ENCODE results near the gene GALNT3. TPM values are rescaled to one million over a fixed set of nuclear protein-coding genes. Genes with fewer than 3 reads are reported as not detected.

GALNT3 gene
- total and polyA plus RNA-seq, 9 of the 15 experiments (the other 6 are each of a cell fraction or from before 2014, with no cell fraction given) = 0.03 to 0.29 (median 0.06) TPM; not detected in 6

GRCh38 chr2:165706960-165707487 lies 87.0 kb downstream of the GALNT3 start:
- Histone ChIP-seq H4K20me1 (replicated peaks; ENCODE audit: control insufficient read depth, insufficient read depth, low read length) (no peaks in the 10 kb centered on the region), H3K36me3 (ENCODE audit: control insufficient read depth, insufficient read depth, low read length) (no peaks in the 10 kb centered on the region), H3K4me3 (no peak overlapping the region), H3K4me2 (ENCODE audit: insufficient read depth, low read length) (no peak overlapping the region), H3K9ac (ENCODE audit: insufficient read depth in 1 of 2, low read depth in 2 of 2, low read length in 2 of 2) (no peak overlapping the region), H3K9me3 (replicated peaks; ENCODE audit: control insufficient read depth, insufficient read depth, low read depth, low read length) (no peaks in the 10 kb centered on the region), H2AFZ (ENCODE audit: low read depth, low read length) (no peak overlapping the region), H3K27ac (ENCODE audit: extremely low read depth, low read depth, low read length) (no peak overlapping the region), H3K4me1 (replicated peaks in 1 of 2; ENCODE audit: control insufficient read depth in 2 of 2, insufficient read depth in 2 of 2, low read length in 2 of 2) (no peaks in the 10 kb centered on the region), H3K27me3 (ENCODE audit: control insufficient read depth in 2 of 2, insufficient read depth in 2 of 2, low read length in 2 of 2) (no peaks in the 10 kb centered on the region), H3K9me1 (ENCODE audit: control insufficient read depth, insufficient read depth, low read length) (no peaks in the 10 kb centered on the region), H3K79me2 (ENCODE audit: control insufficient read depth, insufficient read depth, low read length) (no peaks in the 10 kb centered on the region)
- CTCF ChIA-PET (ENCODE audit: low intra/inter-chr PET ratio) = no interaction called here
- intact Hi-C loops (cut with micrococcal nuclease) = no loop called here
- POLR2A ChIA-PET = no interaction called here
- 1% methylated on average over 3 of the region's 3 CpGs for WGBS (ENCODE audit: insufficient coverage, low coverage, missing lambda C conversion rate)
- in situ Hi-C loops (cut with MboI) = no loop called here
- FAIRE-seq (no peak), DNase-seq (ENCODE audit: extremely low read depth in 1 of 4, low spot score in 3 of 4) (no peak), ATAC-seq (no peak)
- BruUV-seq (replicated peaks) = no TSS peak
- no peak for TF ChIP-seq FOXA1 (IDR thresholded peaks at IDR 0.05; ENCODE audit: borderline replicate concordance)
- no peak for TF ChIP-seq ZNF668 (CRISPR knock-in tag; IDR thresholded peaks at IDR 0.05)
- no peak for TF ChIP-seq BRCA1 (IDR thresholded peaks at IDR 0.05)
- TF ChIP-seq BRCA1 (CRISPR knock-in tag; IDR thresholded peaks at IDR 0.05) = no peak
- TF ChIP-seq SIX5 (IDR thresholded peaks at IDR 0.05; ENCODE audit: borderline replicate concordance in 1 of 2, insufficient read depth in 1 of 2, low read depth in 1 of 2, low read length in 2 of 2) = no peak
- no peak for TF ChIP-seq MTF1 (CRISPR knock-in tag; IDR thresholded peaks at IDR 0.05; ENCODE audit: borderline replicate concordance)
- no peak for TF ChIP-seq CCAR2 (IDR thresholded peaks at IDR 0.05; ENCODE audit: low read depth, low read length)
- TF ChIP-seq NEUROD1 (IDR thresholded peaks at IDR 0.05; ENCODE audit: borderline replicate concordance, low read depth, low read length, partially characterized antibody) = no peak
- TF ChIP-seq E2F1 (CRISPR knock-in tag; IDR thresholded peaks at IDR 0.05) = no peak
- TF ChIP-seq HEY1 (CRISPR knock-in tag; IDR thresholded peaks at IDR 0.05; ENCODE audit: borderline replicate concordance) = no peak
- TF ChIP-seq TCF15 (CRISPR knock-in tag; IDR thresholded peaks at IDR 0.05) = no peak
- TF ChIP-seq ZNF384 (IDR thresholded peaks at IDR 0.05; ENCODE audit: low read depth, low read length) = no peak
- no peak for TF ChIP-seq CEBPZ (IDR thresholded peaks at IDR 0.05; ENCODE audit: borderline replicate concordance, low read depth, low read length)
- no peak for TF ChIP-seq WHSC1 (IDR thresholded peaks at IDR 0.05; ENCODE audit: low read length)
- TF ChIP-seq SMAD4 (CRISPR knock-in tag; conservative IDR thresholded peaks at IDR 0.05) = no peak
- TF ChIP-seq CGGBP1 (CRISPR knock-in tag; IDR thresholded peaks at IDR 0.05) = no peak
- TF ChIP-seq ZFPM2 (CRISPR knock-in tag; IDR thresholded peaks at IDR 0.05) = no peak
